ENCODE measurements around the gene DHFR. TPM values are rescaled to one million over a fixed set of nuclear protein-coding genes. Genes with fewer than 3 reads are reported as not detected.
A peak's percentile ranks its signal among the peaks of the same experiment; 100 is the strongest.

The DHFR gene
- total RNA-seq, 1 donor from 2014 or later = 20.1 TPM

GRCh38 chr5:80594810-80595209 lies 60.0 kb downstream of the DHFR start:
- Mint-ChIP-seq H3K9me3 (ENCODE audit: unreplicated experiment) (no peaks in the 10 kb centered on the region), H3K27me3 (ENCODE audit: unreplicated experiment) (peaks cover 1% of the 10 kb centered on the region), H3K36me3 (ENCODE audit: low read depth, unreplicated experiment) (no peaks in the 10 kb centered on the region), H3K27ac (ENCODE audit: unreplicated experiment) (no peak overlapping the region), H3K4me3 (ENCODE audit: unreplicated experiment) (no peak overlapping the region), H3K4me1 (ENCODE audit: unreplicated experiment) (peaks cover 8% of the 10 kb centered on the region)
- TF ChIP-seq CTCF (IDR thresholded peaks at IDR 0.05; ENCODE audit: unreplicated experiment) = no peak
- DNase-seq (ENCODE audit: low spot score) = no peak

GRCh38 chr5:80592761-80593160 lies 62.0 kb downstream of the DHFR start:
- no peak for DNase-seq (ENCODE audit: low spot score)
- Mint-ChIP-seq H3K4me3 (ENCODE audit: unreplicated experiment) (no peak overlapping the region), H3K36me3 (ENCODE audit: low read depth, unreplicated experiment) (no peaks in the 10 kb centered on the region), H3K27ac (ENCODE audit: unreplicated experiment) (peak overlapping the region; percentile 62), H3K4me1 (ENCODE audit: unreplicated experiment) (peaks cover 8% of the 10 kb centered on the region), H3K9me3 (ENCODE audit: unreplicated experiment) (no peaks in the 10 kb centered on the region), H3K27me3 (ENCODE audit: unreplicated experiment) (peaks cover 3% of the 10 kb centered on the region)
- TF ChIP-seq CTCF (IDR thresholded peaks at IDR 0.05; ENCODE audit: unreplicated experiment) = no peak

GRCh38 chr5:80592105-80592504 lies 62.7 kb downstream of the DHFR start:
- H3K9me3 Mint-ChIP-seq (ENCODE audit: unreplicated experiment) = no peaks in the 10 kb centered on the region
- peak overlapping the region; percentile 82 for H3K27ac Mint-ChIP-seq (ENCODE audit: unreplicated experiment)
- no peak for DNase-seq (ENCODE audit: low spot score)
- H3K4me3 Mint-ChIP-seq (ENCODE audit: unreplicated experiment) = no peak overlapping the region
- peaks cover 8% of the 10 kb centered on the region for H3K4me1 Mint-ChIP-seq (ENCODE audit: unreplicated experiment)
- peaks cover 3% of the 10 kb centered on the region for H3K27me3 Mint-ChIP-seq (ENCODE audit: unreplicated experiment)
- TF ChIP-seq CTCF (IDR thresholded peaks at IDR 0.05; ENCODE audit: unreplicated experiment) = no peak
- H3K36me3 Mint-ChIP-seq (ENCODE audit: low read depth, unreplicated experiment) = no peaks in the 10 kb centered on the region

- Mint-ChIP-seq H3K4me1 (ENCODE audit: unreplicated experiment) (peaks cover 8% of the 10 kb centered on the region), H3K4me3 (ENCODE audit: unreplicated experiment) (no peak overlapping the region), H3K27ac (ENCODE audit: unreplicated experiment) (peak overlapping the region; percentile 44), H3K9me3 (ENCODE audit: unreplicated experiment) (no peaks in the 10 kb centered on the region), H3K36me3 (ENCODE audit: low read depth, unreplicated experiment) (no peaks in the 10 kb centered on the region), H3K27me3 (ENCODE audit: unreplicated experiment) (peaks cover 3% of the 10 kb centered on the region)
- no peak for DNase-seq (ENCODE audit: low spot score)
- TF ChIP-seq CTCF (IDR thresholded peaks at IDR 0.05; ENCODE audit: unreplicated experiment) = no peak
Measured at GRCh38 chr5:80591352-80591751, 63.4 kb downstream of the DHFR start.

- no peaks in the 10 kb centered on the region for H3K36me3 Mint-ChIP-seq (ENCODE audit: low read depth, unreplicated experiment)
Measured at GRCh38 chr5:80590766-80591165, 64.0 kb downstream of the DHFR start.

More at GRCh38 chr5:80590766-80591165, 64.0 kb downstream of the DHFR start:
- TF ChIP-seq CTCF (IDR thresholded peaks at IDR 0.05; ENCODE audit: unreplicated experiment) = no peak
- Mint-ChIP-seq H3K4me3 (ENCODE audit: unreplicated experiment) (no peak overlapping the region), H3K9me3 (ENCODE audit: unreplicated experiment) (no peaks in the 10 kb centered on the region), H3K27ac (ENCODE audit: unreplicated experiment) (no peak overlapping the region), H3K27me3 (ENCODE audit: unreplicated experiment) (peaks cover 2% of the 10 kb centered on the region), H3K4me1 (ENCODE audit: unreplicated experiment) (peaks cover 8% of the 10 kb centered on the region)
- no peak for DNase-seq (ENCODE audit: low spot score)
